ENCODE data around the gene RALY.

GRCh38 chr20:34075647-34076046 lies 81.9 kb downstream of the RALY start:
- TF ChIP-seq, protein P1, sequence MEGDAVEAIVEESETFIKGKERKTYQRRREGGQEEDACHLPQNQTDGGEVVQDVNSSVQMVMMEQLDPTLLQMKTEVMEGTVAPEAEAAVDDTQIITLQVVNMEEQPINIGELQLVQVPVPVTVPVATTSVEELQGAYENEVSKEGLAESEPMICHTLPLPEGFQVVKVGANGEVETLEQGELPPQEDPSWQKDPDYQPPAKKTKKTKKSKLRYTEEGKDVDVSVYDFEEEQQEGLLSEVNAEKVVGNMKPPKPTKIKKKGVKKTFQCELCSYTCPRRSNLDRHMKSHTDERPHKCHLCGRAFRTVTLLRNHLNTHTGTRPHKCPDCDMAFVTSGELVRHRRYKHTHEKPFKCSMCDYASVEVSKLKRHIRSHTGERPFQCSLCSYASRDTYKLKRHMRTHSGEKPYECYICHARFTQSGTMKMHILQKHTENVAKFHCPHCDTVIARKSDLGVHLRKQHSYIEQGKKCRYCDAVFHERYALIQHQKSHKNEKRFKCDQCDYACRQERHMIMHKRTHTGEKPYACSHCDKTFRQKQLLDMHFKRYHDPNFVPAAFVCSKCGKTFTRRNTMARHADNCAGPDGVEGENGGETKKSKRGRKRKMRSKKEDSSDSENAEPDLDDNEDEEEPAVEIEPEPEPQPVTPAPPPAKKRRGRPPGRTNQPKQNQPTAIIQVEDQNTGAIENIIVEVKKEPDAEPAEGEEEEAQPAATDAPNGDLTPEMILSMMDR (IDR thresholded peaks at IDR 0.05) = no peak
- TF ChIP-seq POLR2A (IDR thresholded peaks at IDR 0.05) (no peak), EP300 (IDR thresholded peaks at IDR 0.05; ENCODE audit: low read depth) (no peak)
